Upper lobe of right lung (tissue), 1 donor: ENCODE results near the gene PRDX3. TPM values are rescaled to one million over a fixed set of nuclear protein-coding genes. Genes with fewer than 3 reads are reported as not detected.

Experiments used
- ATAC-seq: fragments of 200-7000 bp; cut with Tn5 transposase; one replicate; pipeline ENCODE4 v1.9.1; 2020; ENCODE audit warnings: mild to moderate bottlenecking, moderate library complexity
- DNase-seq: peaks from one replicate; pipeline ENCODE4 v3.0.0-alpha.2; 2020
- H3K27ac ChIP-seq: fragments of 200-600 bp; one replicate; pipeline ENCODE4 v1.8.0; 2022
- H3K27me3 ChIP-seq: fragments of 200-600 bp; one replicate; pipeline ENCODE4 v1.8.0; 2022; ENCODE audit warnings: mild to moderate bottlenecking
- H3K36me3 ChIP-seq: fragments of 200-600 bp; one replicate; pipeline ENCODE4 v1.8.0; 2022
- H3K4me1 ChIP-seq: fragments of 200-600 bp; one replicate; pipeline ENCODE4 v1.8.0; 2022
- H3K4me3 ChIP-seq: fragments of 200-600 bp; one replicate; pipeline ENCODE4 v1.8.0; 2022; ENCODE audit warnings: mild to moderate bottlenecking
- H3K9me3 ChIP-seq: fragments of 200-600 bp; one replicate; pipeline ENCODE4 v1.8.0; 2022
- CTCF ChIP-seq: fragments of 200-600 bp; IDR thresholded peaks from one replicate; pipeline ENCODE4 v1.8.0; 2022; ENCODE audit warnings: antibody characterized with exemption
- intact Hi-C: fragments of 100-400 bp; cut with DNase I; formaldehyde crosslinking; loops from one replicate; pipeline ENCODE4 v1.11.0; 2022
- total RNA-seq: library from RNA; stranded (reverse); fragmentation: NEBNext Ultra II Directional; extraction: Animal tissue kit (Norgen Biotek cat#: 25700); gene quantifications from one replicate; pipeline ENCODE4 v1.2.1, GENCODE V29; 2021
- donor health status: DM: no; HTN: yes; CAD: no; lungs with severe emphysema.

The PRDX3 gene
- total RNA-seq, 1 donor from 2014 or later, result 76.7 TPM

GRCh38 chr10:119135513-119135881 is 43.1 kb downstream of the PRDX3 start:
- peaks cover 18% of the 10 kb centered on the region for H3K36me3 ChIP-seq
- no peaks in the 10 kb centered on the region for H3K9me3 ChIP-seq
- H3K27ac ChIP-seq, result peak overlapping the region; percentile 36
- peak; percentile 25 for ATAC-seq
- intact Hi-C loops, result no loop called here
- peaks cover 23% of the 10 kb centered on the region for H3K4me1 ChIP-seq
- DNase-seq, result no peak
- TF ChIP-seq CTCF, result no peak
- no peaks in the 10 kb centered on the region for H3K27me3 ChIP-seq
- H3K4me3 ChIP-seq, result no peak overlapping the region

GRCh38 chr10:119133949-119134348 is 44.7 kb downstream of the PRDX3 start:
- H3K4me1 ChIP-seq, result peaks cover 23% of the 10 kb centered on the region
- intact Hi-C loops, result no loop called here
- peaks cover 18% of the 10 kb centered on the region for H3K36me3 ChIP-seq
- no peak overlapping the region for H3K27ac ChIP-seq
- DNase-seq, result peak; percentile 61
- no peak for ATAC-seq
- H3K4me3 ChIP-seq, result no peak overlapping the region
- TF ChIP-seq CTCF, result no peak
- H3K9me3 ChIP-seq, result no peaks in the 10 kb centered on the region
- H3K27me3 ChIP-seq, result no peaks in the 10 kb centered on the region

GRCh38 chr10:119132521-119133345 is 45.9 kb downstream of the PRDX3 start:
- DNase-seq (peak; percentile 47), ATAC-seq (no peak)
- TF ChIP-seq CTCF, result no peak
- H3K4me3 ChIP-seq, result no peak overlapping the region
- H3K27me3 ChIP-seq, result no peaks in the 10 kb centered on the region
- peak overlapping the region; percentile 80 for H3K27ac ChIP-seq
- intact Hi-C loops, result no loop called here
- H3K9me3 ChIP-seq, result no peaks in the 10 kb centered on the region
- H3K36me3 ChIP-seq, result peaks cover 28% of the 10 kb centered on the region
- peaks cover 23% of the 10 kb centered on the region for H3K4me1 ChIP-seq

DNA sequence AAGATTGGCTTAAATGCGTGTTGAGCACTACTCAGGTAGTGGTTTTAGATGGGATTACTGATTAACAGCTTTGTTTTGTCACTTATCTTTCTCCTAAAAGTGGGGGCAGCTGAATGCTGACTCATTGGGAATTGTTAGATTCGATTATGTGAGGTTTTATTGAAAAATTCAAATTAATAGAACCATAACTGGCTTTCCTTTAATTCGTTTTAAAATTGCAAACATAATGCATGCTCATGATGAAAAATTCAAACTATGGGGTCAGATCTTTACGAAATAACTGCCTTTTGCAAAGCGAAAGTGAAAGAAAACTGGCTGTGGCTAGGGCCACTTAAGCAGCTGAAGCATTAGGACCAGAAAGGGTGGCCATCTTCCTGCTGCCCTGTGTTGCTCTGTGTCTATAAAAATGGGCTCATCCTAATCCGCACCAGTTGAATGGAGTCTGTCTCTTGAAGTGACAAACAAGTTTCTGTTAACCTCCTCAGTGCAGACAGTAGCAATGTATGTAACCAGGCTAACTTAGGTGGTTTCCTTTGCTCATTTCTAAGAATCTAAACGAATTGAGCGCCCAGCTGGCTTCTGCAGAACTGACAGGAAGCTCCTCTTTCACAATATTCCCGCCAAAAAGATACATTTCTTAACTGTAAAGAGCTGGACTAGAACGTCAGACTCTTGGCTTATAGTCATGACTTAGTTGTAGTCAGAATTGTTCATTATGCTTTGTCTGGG is 46.9 kb downstream of the PRDX3 start:
- ATAC-seq, result peak; percentile 71
- H3K4me1 ChIP-seq, result peaks cover 23% of the 10 kb centered on the region
- TF ChIP-seq CTCF, result no peak
- H3K9me3 ChIP-seq, result no peaks in the 10 kb centered on the region
- peaks cover 28% of the 10 kb centered on the region for H3K36me3 ChIP-seq
- H3K4me3 ChIP-seq, result peak overlapping the region; percentile 50
- no peak for DNase-seq
- H3K27ac ChIP-seq, result peak overlapping the region; percentile 80
- H3K27me3 ChIP-seq, result no peaks in the 10 kb centered on the region
- intact Hi-C loops, result no loop called here

- H3K4me1 ChIP-seq, result peaks cover 15% of the 10 kb centered on the region
- no peaks in the 10 kb centered on the region for H3K27me3 ChIP-seq
- H3K27ac ChIP-seq, result peak overlapping the region; percentile 80
- peaks cover 45% of the 10 kb centered on the region for H3K36me3 ChIP-seq
- TF ChIP-seq CTCF, result no peak
- DNase-seq, result no peak
- H3K9me3 ChIP-seq, result no peaks in the 10 kb centered on the region
- H3K4me3 ChIP-seq, result no peak overlapping the region
- no peak for ATAC-seq
- intact Hi-C loops, result no loop called here
These were observed 48.9 kb downstream of the PRDX3 start for GRCh38 chr10:119129721-119130120.
